ENCODE results near the gene TNS4.

The TNS4 gene

DNA sequence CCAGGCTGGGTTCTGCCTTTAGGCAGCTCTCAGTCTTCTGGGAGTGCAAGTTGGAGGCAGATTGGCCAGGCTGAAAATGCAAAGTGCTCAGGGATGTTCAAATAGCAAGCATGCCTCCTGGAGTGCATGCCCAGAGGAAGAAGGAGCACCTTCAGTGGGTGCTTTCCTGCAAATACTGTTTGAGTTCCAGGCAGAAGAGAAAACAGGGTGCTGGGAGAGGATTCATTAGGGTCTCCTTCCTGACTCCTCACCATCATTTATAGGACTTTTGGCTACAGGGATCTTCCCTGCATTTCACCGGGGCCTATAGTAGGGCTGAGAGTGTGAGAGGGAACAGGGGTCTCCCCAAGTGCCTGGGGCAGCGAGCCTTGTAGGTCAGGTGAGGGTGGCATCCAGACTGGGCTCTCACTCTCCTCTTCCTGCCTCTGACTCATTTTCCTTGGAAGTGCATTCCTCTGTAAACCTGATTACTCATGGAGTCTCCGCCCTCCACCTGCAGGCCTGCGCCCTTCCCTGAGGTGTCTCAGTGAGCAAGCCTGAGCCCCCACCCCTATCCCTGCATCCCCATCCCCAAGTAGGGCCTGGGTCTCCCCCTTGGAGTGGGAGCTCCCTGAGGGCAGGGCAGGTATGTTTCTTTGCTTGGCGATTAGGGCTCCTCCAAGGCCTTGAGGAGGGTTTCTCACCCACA lies 17.1 kb upstream of the TNS4 start:
- DNase-seq (ENCODE audit: low read depth in 3 of 3, low spot score in 1 of 3) = no peak

DNA sequence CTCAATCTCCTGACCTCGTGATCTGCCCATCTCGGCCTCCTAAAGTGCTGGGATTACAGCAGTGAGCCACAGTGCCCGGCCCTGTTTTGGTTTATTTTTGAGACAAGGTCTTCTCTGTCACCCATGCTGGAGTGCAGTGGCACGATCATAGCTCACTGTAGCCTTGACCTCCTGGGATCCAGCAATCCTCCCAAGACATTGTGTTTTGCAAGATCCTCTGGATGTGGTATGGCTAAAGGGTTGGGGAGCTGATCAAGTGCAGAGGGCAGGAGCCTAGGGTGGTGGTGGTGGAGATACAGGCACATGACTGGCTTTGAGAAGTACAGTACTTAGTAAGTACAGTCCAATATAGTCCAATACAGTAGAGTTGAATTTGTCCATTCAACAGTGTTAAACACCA lies 16.6 kb upstream of the TNS4 start:
- no peak for DNase-seq (ENCODE audit: low read depth in 3 of 3, low spot score in 1 of 3)

DNA sequence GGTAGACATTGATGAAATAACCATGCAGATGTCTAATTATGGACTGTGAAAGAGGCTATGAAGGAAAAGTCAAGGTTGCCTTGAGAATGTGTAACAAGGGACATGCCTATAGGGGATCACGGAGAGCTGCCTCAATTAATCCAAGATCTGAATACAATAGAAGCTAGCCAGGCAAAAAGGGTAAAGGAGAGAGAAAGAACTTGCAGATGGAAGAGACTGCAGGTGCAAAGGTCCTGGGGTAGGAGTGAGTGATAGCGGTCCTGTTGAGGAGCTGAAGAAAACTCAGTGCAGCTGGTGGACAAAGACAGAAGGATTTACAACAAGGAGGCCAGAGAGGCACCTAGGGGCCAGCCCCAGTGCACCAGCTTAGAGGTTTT lies 15.9 kb upstream of the TNS4 start:
- DNase-seq (ENCODE audit: low read depth in 3 of 3, low spot score in 1 of 3) = no peak

DNA sequence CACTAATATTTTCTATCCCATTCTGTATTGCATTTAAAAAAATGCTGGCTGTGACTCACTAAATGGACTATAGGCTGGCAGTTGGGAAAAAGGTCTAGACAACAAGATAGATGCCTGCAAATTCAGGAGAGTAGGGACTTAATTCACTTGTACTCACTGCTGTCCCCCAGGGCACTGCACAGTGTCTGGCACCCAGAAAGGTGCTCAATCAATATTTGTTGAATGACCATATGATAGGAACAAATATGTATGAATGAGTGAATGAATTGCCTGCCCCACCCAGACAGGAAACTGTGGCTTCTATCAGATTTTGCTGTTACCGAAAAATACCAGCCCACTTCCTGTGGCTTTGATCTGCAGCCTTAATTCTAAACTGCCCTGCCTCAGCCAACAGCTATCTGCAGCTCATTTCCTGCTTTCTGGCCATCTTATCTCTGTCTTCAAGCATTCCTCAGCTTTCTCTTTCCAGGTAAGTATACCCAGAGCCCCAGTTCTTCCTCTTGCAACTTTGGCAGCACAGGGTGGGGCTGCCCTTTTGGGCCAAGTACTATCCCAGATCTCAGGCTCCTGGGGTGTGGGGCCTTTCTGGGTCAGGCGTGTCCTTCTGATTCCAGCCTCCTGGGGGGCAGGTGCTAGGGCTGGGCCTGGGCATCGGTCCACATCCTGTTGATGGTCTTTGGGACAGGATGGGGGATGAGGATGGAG lies 15.3 kb upstream of the TNS4 start:
- DNase-seq (ENCODE audit: low read depth in 3 of 3, low spot score in 1 of 3) = peak in 2 of 3 donors; percentile 41 to 44

DNA sequence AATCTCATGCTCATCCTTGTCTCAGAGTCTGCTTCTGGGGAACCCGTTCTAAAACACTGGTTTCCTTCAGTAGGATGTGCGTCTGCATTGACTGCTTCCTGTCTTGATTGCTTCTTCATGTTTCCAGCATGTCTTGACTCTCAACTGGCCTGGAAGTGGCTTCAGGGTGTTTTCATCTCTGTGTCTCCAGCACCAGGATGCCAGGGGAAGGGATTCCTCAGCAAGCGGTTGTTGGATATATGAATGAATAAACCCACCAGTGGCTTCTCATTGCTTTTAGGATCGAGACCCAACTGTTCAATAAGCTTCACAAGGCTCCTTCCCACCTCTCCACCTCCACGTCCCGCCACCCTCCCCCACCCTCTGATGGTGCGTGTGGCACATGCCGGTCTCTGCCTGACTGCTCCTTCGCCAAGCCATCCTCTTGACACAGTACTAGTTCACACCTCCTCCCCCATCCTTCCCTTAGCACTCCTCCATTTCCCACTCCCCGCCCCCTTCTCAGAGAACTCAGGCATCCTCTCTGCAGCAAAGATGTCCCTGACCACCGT lies 14.1 kb upstream of the TNS4 start:
- DNase-seq (ENCODE audit: low read depth in 3 of 3, low spot score in 1 of 3) = no peak

DNA sequence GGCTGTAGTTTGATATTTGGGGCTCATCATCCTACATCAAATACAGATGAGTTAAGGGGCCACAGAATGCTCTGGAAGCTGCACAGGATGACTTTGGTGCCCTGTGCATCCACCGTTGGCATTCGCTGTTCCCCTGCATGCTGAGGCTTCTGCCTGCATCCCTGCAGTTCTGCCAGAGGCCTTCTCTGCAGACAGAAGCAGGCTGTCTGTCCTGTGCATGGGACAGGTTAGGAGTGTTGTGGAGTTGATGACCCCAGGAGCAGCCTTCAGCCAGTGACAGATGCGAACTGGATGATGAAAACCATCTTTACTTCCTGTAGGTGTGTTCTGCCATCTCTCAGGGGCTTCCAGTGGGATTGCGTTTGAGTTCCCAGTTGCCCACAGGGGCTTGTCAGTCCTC lies 13.6 kb upstream of the TNS4 start:
- DNase-seq (ENCODE audit: low read depth in 3 of 3, low spot score in 1 of 3) = no peak

DNA sequence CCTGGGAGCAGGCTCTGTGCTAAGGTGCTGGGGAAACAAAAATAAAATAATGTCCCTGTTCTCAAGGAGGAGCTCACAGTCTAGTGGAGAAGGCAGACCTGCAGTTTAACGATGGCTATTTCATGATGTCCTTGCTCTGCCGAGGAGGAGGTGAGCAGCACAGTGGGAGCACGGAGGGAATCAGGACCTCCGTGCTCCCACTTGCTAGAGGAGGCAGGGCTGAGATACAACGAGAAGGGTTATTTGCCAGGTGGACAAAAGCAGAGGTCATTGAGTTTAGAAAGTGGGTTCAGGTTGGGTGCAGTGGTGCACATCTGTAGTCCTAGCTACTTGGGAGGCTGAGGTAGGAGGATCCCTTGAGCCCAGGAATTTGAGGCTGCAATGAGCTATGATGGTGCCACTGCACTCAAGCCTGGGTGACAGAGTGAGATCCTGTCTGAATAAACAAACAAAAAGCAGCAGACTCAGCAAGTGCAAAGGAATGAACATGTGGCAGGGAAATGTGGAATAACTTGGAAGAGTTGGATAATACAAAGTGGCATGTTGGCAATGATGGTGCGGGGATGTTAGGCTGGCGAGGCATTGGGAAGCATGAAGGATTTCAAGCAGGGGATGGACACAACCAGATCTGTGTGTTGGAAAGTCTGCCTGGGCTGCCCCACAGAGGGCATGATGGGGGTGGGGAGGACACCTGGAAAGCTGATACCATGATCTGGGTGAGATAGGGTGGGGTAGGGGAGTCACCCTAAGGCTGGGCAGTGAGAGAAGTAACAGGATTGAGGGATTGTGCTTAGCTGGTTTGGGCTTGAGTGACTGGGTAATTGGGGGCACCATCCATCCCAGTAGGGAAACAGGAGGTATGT lies 12.8 kb upstream of the TNS4 start:
- DNase-seq (ENCODE audit: low read depth in 3 of 3, low spot score in 1 of 3) = no peak

DNA sequence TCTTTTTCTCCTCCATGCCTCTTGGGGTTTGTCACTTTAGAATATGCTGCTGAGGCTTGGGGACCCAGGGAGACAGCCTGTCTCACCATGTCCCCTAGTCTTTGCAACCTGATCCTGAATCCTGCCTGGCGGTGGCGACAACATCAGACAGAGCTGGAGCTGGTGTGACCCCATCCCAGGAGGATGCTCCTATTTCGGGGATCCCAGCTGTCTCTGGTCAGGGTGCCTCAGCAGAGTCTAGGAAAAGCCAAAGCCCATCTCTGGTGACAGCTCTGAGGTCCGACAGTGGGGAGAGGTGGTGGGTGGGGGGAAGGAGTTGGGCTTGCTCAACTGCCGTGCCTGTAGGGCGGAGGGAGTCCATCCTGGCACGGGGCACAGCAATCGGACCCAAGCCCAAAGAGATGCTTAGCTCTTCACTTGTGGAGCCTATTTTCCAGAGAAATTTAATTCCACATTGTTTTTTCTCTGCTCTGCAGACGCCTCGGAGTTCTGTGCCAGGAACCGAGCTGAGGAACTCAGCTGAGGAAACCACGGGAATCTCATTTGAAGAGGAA lies 10.3 kb upstream of the TNS4 start:
- DNase-seq (ENCODE audit: low read depth in 3 of 3, low spot score in 1 of 3) = no peak

DNA sequence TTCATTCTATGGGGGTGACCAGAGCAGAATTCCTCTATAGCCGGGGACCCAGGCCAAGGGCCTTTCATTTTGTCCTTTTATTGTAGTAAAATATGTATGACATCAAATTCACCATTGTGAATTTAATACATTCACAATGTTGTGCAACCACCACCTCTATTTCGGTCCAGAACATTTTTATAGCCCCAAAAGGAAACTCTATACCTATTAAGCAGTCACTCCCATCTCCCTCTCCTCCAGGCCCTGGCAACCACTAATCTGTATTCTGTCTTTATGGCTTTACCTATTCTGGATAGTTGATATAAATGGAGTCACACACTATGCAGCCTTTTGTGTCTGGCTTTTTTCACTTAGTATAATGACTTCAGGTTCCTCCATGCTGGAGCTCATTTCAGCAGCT lies 9.7 kb upstream of the TNS4 start:
- no peak for DNase-seq (ENCODE audit: low read depth in 3 of 3, low spot score in 1 of 3)

DNA sequence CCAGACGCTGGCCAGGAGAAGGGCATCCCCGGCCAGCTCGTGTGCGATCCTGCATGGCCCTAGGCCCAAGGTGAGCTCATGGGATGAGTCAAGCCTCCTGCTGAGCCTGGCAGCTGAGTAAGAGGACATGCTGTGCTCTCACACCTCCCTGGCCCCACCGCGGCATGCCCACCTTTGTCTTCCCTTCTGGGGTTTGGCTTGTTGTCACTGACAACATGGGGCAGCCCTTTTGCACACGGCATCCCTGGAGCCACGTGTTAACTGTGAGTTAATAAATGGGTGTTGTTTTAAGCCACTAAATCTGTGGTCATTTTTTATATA lies 8.9 kb upstream of the TNS4 start:
- no peak for DNase-seq (ENCODE audit: low read depth in 3 of 3, low spot score in 1 of 3)

DNA sequence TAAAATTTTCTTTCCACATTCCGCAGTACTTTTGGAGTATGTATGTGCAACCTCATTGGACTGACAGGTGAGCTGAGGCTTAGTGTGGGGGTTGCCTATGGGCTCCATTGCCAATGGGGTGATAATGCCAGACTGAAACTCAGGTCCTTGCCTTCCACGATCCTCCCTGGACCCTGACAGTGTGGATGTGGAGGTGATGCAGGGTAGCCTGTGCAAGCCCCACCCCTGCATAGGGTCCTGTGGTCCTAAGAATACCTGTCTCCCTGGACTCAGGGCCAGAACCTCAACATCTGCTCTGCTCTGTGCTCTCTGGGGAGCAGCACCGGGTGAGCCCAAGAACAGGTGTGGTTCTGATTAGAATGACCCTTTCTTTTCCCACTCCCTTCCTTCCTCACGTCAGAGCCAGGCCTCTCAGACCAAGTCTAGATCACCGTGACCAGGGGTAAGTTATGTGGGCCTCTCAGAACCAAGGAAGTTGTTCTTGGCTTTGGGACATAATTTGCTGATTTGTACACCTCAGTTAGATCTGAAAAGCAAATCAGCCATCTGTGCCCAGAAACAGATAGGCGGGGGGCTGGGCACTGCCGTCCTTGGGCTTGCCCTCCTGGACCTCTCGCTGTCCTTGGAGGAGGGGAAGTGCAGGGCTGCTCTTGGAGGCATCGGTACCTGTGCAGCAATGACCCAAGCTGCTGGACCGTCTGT lies 8.4 kb upstream of the TNS4 start:
- no peak for DNase-seq (ENCODE audit: low read depth in 3 of 3, low spot score in 1 of 3)

DNA sequence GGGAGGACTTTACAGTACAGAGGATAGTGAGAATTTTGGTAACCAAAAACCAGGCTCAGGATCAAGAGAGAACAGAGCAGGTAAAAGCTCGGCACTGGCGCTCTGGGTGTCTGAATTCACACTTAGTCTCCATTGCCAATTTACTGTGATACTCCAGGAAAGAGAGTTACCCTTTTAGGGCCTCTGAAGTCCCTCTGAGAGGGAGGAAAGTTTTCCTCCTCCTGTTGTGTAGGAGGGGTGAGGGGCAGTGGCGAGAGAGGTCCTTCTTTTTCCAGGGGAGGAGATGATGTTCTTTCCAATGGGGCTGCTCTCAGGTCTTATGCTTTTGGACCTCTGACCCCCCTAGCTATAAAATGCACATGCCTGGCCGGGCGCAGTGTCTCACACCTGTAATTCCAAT lies 5.4 kb upstream of the TNS4 start:
- no peak for DNase-seq (ENCODE audit: low read depth in 3 of 3, low spot score in 1 of 3)

DNA sequence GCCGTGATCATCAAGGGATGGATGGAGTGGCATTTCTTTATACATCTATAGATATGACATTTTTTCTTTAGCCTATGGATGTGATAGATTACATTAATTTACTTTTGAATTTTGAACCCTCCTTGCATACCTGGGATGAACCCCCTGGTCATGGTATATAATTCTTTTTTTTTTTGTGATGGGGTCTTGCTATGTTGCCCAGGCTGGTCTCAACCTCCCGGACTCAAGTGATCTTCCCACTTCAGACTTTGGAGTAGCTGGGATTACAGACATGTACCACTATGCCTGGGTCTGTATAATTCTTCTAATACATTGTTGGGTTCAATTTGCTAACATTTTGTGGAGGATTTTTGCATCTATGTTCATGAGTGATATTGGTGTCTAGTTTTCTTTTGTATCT lies 1.7 kb upstream of the TNS4 start:
- DNase-seq (ENCODE audit: low read depth in 3 of 3, low spot score in 1 of 3) = no peak

DNA sequence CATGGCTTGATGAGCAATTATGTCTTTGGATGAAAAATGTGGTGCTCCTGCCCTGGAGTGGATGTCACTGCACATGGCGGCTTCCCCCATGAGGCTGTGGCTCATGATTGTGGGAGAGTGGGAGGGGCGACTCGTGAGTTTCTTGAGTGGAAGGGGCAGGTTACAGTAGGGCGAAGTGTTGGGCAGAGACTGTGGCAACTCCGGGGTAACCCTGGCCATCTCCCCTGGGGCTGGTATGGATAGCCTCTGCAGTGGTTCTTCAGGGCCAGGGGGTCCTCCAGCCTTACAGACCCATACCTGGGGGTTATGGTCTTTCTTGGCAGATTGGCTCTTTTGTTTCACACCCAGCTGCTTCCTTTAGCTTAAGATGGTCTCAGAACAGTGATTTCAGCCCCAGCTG lies 1.3 kb upstream of the TNS4 start:
- no peak for DNase-seq (ENCODE audit: low read depth in 3 of 3, low spot score in 1 of 3)

DNA sequence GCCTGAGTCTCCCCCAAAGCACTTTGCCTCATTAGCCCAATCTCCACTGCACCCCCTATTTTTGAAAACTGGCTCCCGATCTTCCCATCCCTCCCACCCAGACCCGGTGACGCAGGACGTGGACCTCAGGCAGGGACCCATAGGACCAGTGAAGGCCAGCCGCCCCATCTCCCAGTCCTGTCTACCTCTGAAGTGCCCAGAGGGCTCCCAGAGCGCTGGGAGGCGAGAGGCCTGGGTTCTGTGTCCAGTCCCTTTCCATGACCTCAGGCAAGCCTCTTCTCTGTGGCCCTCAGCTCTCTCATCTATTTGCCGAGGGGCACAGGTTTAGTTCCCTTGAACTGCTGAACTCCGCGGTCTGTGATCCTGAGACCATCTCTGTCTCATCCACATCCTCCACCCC lies 714 bp downstream of the TNS4 start:
- no peak for DNase-seq (ENCODE audit: low read depth in 3 of 3, low spot score in 1 of 3)

DNA sequence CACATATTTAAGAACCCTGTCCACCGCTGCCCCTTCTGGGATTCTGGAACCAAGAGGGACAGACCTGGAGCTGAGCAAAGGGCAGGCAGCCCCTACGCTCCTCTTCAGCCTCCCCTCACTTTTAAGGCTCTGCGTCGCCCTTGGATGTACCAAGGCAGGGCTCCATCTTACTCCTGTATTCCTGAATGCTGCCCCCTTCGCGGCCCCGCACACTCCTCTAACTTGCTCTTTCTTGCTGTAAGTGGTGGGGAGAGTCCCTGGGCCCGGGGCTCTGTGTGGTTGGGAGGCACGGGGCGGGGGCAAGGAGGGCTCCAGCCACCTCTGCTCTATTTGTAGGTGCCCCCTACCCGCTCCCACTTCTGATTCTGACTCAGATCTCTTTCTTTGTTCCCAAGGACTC lies 1.2 kb downstream of the TNS4 start:
- DNase-seq (ENCODE audit: low read depth in 3 of 3, low spot score in 1 of 3) = no peak

DNA sequence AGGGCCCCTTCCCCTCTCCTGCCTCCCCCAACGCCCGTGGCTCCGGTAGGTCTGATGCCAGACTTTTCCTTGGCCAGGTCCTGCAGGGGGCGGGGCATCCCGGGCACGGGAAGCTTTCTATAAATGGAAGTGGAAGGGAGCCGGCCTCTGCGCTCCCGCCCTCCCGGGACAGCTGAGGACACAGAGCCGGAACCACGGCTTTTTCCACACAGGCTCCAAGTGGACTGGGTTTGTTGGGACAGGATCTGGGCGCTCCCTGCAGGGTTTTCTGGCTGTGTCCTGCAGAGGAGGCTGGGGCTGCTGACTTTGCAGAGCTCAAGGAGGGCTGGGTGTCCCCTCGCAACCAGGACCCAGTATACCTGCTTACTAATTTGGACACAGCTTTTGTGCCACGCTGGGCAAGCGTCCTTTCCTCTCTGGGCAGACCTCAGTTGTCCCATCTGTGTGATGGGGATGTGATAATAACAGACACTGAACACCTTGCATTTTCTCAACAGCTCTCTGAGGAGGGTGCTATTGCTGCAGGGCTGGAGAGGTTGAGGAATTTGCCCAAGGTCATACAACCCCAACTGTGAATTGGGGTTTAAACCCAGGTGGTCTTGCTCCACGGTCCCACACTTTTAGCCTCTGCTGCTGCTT lies 1.8 kb downstream of the TNS4 start:
- DNase-seq (ENCODE audit: low read depth in 3 of 3, low spot score in 1 of 3) = no peak

DNA sequence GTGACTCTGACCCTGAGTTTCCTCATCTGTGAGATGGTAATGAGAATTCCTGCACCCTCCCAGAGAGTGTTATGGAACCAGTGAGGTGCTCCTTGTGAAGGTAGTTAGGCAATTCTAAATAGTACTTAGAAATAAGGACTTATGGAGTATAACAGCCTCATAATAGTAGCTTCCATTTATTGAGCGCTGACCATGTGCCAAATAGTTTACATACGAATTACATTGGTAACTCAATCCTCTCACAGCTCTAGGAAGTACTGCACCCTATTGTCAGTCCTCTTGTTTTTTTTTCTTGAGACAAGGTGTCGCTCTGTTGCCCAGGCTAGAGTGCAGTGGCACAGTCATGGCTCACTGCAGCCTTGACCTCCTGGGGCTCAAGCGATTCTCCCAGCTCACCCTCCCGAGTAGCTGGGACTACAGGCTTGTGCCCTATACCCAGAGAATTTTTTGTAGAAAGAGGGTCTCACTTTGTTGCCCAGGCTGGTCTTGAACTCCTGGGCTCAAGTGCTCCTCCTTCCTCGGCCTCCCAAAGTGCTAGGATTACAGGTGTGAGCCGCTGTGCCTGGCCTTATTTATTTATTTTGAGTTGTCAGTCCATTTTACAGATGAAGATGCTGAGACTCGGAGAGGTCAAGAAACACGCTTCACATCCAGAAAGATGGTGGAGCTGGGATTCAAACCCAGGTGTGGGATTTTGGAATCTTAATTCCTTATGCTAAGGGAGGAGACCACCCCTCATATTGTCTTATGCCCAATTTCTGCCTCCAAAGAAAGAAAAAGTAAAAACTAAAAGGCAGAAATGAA lies 2.9 kb downstream of the TNS4 start:
- no peak for DNase-seq (ENCODE audit: low read depth in 3 of 3, low spot score in 1 of 3)

DNA sequence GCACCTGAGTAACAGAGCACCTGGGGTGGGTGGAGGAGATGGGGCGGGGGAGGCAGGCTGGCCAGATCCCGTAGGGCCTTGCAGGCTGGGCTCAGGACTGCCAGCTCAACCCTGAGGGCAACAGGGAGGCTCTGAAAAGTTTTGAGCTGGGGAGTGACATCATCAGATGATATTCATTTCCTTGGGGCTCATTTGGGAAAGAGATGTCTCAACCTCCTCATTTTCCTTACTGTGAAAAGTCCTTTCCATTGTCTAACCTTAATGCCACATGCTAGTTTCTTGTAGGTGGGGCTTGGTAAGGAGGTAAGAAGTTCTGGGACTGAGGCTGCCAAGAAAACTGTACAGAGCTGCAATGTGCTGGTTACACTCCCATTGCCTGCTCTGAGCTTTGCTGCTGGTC lies 3.7 kb downstream of the TNS4 start:
- no peak for DNase-seq (ENCODE audit: low read depth in 3 of 3, low spot score in 1 of 3)
